Measurements from ENCODE around the gene CDC42EP3.

DNA sequence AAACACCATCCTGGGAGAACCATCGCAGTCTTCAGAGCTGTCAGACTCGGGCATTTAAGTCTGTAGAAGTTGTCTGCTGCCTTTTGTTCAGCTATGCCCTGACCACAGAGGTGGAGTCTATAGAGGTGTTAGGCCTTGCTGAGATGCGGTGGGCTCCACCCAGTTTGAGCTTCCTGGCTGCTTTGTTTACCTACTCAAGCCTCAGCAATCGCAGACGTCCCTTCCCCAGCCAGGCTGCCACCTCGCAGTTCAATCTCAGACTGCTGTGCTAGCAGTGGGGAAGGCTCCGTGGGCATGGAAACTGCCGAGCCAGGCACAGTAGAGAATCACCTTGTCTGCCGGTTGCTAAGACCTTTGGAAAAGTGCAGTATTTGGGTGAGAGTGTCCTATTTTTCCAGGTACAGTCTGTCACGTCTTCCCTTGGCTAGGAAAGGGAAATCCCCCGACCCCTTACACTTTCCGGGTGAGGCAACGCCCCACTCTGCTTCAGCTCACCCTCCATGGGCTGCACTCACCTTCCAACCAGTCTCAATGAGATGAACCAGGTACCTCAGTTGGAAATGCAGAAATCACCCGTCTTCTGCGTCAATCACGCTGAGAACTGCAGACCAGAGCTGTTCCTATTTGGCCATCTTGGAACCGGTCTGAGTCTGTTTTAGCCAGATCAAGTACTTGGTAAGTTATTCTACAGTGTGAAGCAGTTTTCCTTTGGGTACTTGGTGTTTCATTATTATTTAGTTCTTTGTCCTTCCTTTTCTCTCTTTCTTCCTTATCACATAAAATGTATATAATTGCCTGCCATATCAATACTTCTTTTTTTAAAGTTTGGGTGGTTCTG lies 71.5 kb downstream of the CDC42EP3 start:
- TF ChIP-seq, protein P1, sequence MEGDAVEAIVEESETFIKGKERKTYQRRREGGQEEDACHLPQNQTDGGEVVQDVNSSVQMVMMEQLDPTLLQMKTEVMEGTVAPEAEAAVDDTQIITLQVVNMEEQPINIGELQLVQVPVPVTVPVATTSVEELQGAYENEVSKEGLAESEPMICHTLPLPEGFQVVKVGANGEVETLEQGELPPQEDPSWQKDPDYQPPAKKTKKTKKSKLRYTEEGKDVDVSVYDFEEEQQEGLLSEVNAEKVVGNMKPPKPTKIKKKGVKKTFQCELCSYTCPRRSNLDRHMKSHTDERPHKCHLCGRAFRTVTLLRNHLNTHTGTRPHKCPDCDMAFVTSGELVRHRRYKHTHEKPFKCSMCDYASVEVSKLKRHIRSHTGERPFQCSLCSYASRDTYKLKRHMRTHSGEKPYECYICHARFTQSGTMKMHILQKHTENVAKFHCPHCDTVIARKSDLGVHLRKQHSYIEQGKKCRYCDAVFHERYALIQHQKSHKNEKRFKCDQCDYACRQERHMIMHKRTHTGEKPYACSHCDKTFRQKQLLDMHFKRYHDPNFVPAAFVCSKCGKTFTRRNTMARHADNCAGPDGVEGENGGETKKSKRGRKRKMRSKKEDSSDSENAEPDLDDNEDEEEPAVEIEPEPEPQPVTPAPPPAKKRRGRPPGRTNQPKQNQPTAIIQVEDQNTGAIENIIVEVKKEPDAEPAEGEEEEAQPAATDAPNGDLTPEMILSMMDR (IDR thresholded peaks at IDR 0.05; ENCODE audit: poor library complexity, severe bottlenecking) = no peak
- TF ChIP-seq EZH2 (IDR thresholded peaks at IDR 0.05; ENCODE audit: borderline replicate concordance, insufficient read depth, low read length, poor library complexity, severe bottlenecking) = no peak
- no peak for TF ChIP-seq SMC3 (conservative IDR thresholded peaks at IDR 0.05; ENCODE audit: poor library complexity)
- TF ChIP-seq, protein P2, sequence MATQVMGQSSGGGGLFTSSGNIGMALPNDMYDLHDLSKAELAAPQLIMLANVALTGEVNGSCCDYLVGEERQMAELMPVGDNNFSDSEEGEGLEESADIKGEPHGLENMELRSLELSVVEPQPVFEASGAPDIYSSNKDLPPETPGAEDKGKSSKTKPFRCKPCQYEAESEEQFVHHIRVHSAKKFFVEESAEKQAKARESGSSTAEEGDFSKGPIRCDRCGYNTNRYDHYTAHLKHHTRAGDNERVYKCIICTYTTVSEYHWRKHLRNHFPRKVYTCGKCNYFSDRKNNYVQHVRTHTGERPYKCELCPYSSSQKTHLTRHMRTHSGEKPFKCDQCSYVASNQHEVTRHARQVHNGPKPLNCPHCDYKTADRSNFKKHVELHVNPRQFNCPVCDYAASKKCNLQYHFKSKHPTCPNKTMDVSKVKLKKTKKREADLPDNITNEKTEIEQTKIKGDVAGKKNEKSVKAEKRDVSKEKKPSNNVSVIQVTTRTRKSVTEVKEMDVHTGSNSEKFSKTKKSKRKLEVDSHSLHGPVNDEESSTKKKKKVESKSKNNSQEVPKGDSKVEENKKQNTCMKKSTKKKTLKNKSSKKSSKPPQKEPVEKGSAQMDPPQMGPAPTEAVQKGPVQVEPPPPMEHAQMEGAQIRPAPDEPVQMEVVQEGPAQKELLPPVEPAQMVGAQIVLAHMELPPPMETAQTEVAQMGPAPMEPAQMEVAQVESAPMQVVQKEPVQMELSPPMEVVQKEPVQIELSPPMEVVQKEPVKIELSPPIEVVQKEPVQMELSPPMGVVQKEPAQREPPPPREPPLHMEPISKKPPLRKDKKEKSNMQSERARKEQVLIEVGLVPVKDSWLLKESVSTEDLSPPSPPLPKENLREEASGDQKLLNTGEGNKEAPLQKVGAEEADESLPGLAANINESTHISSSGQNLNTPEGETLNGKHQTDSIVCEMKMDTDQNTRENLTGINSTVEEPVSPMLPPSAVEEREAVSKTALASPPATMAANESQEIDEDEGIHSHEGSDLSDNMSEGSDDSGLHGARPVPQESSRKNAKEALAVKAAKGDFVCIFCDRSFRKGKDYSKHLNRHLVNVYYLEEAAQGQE (IDR thresholded peaks at IDR 0.05; ENCODE audit: borderline replicate concordance) = no peak
- TF ChIP-seq POLR2AphosphoS5 (IDR thresholded peaks at IDR 0.05) = no peak
- no peak for TF ChIP-seq TAF1 (IDR thresholded peaks at IDR 0.05; ENCODE audit: low read depth)
- no peak for TF ChIP-seq RAD21 (conservative IDR thresholded peaks at IDR 0.05)
- no peak for TF ChIP-seq EP300 (conservative IDR thresholded peaks at IDR 0.05; ENCODE audit: poor library complexity, severe bottlenecking)

Measured in neural cell (in vitro differentiated cells).